A673 (cell line): ENCODE results near the gene CLSTN1. TPM values are rescaled to one million over a fixed set of nuclear protein-coding genes. Genes with fewer than 3 reads are reported as not detected.

Experiments
- BruUV-seq: library from RNA; stranded (reverse); fragments of 400-500 nt; replicated peaks from 2 replicates; lab custom pipeline; 2021; lab: Mats Ljungman, UMichigan
- CTCF ChIA-PET: fragments of 300-600 bp; sonication (Branson Sonifier 250); formaldehyde crosslinking; loops from one replicate; lab custom pipeline; 2022; ENCODE audit warnings: antibody characterized with exemption; lab: Charles Lee
- POLR2A ChIA-PET: fragments of 300-600 bp; sonication (Branson Sonifier 250); formaldehyde crosslinking; loops from one replicate; lab custom pipeline; 2022; ENCODE audit warnings: antibody characterized with exemption; ENCODE audit not compliant: low non-redundant PET; lab: Charles Lee
- DNase-seq: peaks from one replicate; pipeline ENCODE4 v3.0.0-alpha.2; 2015; ENCODE audit warnings: low spot score
- H3K27ac ChIP-seq: fragments of 200-600 bp; sonication (generic); 2 replicates; pipeline ENCODE4 v1.5.1; 2016; ENCODE audit warnings: mixed run types, low read depth, mild to moderate bottlenecking, mixed read lengths, antibody characterized with exemption, low read length; ENCODE audit not compliant: poor library complexity, severe bottlenecking
- H3K27me3 ChIP-seq: fragments of 200-600 bp; sonication (generic); replicated peaks from 2 replicates; pipeline ENCODE4 v1.6.1; 2017; ENCODE audit warnings: mixed run types, low read depth, mild to moderate bottlenecking, mixed read lengths, antibody characterized with exemption, low read length; ENCODE audit not compliant: insufficient read depth, poor library complexity
- H3K36me3 ChIP-seq: fragments of 200-600 bp; sonication (generic); 2 replicates; pipeline ENCODE4 v1.6.1; 2016; ENCODE audit warnings: mixed run types, mild to moderate bottlenecking, mixed read lengths, antibody characterized with exemption, low read length; ENCODE audit not compliant: insufficient read depth, poor library complexity, severe bottlenecking
- H3K4me1 ChIP-seq: fragments of 200-600 bp; sonication (generic); 2 replicates; pipeline ENCODE4 v1.6.1; 2017; ENCODE audit warnings: mixed run types, mild to moderate bottlenecking, mixed read lengths, antibody characterized with exemption, low read length; ENCODE audit not compliant: insufficient read depth, poor library complexity, severe bottlenecking
- H3K4me3 ChIP-seq: fragments of 200-600 bp; sonication (generic); 2 replicates; pipeline ENCODE4 v1.5.1; 2016; ENCODE audit warnings: low read depth, mixed run types, mild to moderate bottlenecking, mixed read lengths, low read length; ENCODE audit not compliant: poor library complexity, severe bottlenecking
- H3K9me3 ChIP-seq: fragments of 200-600 bp; sonication (generic); 2 replicates; pipeline ENCODE4 v1.6.1; 2016; ENCODE audit warnings: mixed run types, low read depth, mild to moderate bottlenecking, mixed read lengths, antibody characterized with exemption, low read length; ENCODE audit not compliant: poor library complexity, severe bottlenecking
- EZH2 ChIP-seq: fragments of 200-600 bp; sonication (generic); IDR thresholded peaks from 2 replicates; pipeline ENCODE4 v1.6.1; 2017; ENCODE audit warnings: borderline replicate concordance, low read depth, mild to moderate bottlenecking, mixed read lengths, antibody characterized with exemption, low read length; ENCODE audit not compliant: poor library complexity, severe bottlenecking
- intact Hi-C: fragments of 100-400 bp; cut with micrococcal nuclease; formaldehyde crosslinking; loops from one replicate; pipeline ENCODE4 v1.10.0; 2022; ENCODE audit not compliant: unreplicated experiment
- total RNA-seq: library from RNA; stranded (reverse); gene quantifications from 2 replicates; pipeline ENCODE4 v1.2.3, GENCODE V29; 2021
- TF ChIP-seq, protein P1 (sequence below): fragments of 300-800, 200-600 bp; sonication (generic); conservative IDR thresholded peaks from 2 replicates; pipeline ENCODE4 v1.5.1; 2017; ENCODE audit warnings: low read depth, mild to moderate bottlenecking, antibody characterized with exemption, low read length, moderate library complexity, mixed read lengths

Gene CLSTN1
- total RNA-seq, 1 experiment from 2014 or later, result 77.4 TPM

DNA sequence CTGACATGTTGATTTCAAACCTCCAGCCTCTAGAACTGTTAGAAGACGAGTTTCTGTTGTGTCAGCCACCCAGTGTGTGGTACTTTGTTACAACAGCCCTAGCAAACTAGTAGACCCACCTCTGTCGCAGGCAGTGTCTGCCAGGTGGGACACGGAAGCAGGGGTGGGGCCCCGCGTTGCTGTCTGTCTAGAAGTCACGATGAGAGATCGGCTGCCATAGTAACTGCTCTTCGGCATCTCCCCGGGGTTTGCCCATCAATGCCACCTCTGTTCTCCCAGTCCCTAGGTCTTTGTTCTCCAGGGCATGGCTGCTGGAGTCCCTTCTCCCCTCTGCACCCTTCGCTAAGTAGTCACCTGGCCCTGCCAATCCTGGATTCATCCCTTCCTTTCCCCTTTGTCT, 15.2 kb upstream of the CLSTN1 start:
- DNase-seq, result no peak
- peaks cover 48% of the 10 kb centered on the region for H3K4me1 ChIP-seq
- no peaks in the 10 kb centered on the region for H3K27me3 ChIP-seq
- CTCF ChIA-PET, result no interaction called here
- BruUV-seq, result no TSS peak
- H3K4me3 ChIP-seq, result no peak overlapping the region
- H3K9me3 ChIP-seq, result no peaks in the 10 kb centered on the region
- H3K36me3 ChIP-seq, result no peaks in the 10 kb centered on the region
- no peak overlapping the region for H3K27ac ChIP-seq
- TF ChIP-seq, protein P1, sequence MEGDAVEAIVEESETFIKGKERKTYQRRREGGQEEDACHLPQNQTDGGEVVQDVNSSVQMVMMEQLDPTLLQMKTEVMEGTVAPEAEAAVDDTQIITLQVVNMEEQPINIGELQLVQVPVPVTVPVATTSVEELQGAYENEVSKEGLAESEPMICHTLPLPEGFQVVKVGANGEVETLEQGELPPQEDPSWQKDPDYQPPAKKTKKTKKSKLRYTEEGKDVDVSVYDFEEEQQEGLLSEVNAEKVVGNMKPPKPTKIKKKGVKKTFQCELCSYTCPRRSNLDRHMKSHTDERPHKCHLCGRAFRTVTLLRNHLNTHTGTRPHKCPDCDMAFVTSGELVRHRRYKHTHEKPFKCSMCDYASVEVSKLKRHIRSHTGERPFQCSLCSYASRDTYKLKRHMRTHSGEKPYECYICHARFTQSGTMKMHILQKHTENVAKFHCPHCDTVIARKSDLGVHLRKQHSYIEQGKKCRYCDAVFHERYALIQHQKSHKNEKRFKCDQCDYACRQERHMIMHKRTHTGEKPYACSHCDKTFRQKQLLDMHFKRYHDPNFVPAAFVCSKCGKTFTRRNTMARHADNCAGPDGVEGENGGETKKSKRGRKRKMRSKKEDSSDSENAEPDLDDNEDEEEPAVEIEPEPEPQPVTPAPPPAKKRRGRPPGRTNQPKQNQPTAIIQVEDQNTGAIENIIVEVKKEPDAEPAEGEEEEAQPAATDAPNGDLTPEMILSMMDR, result no peak
- no peak for TF ChIP-seq EZH2
- POLR2A ChIA-PET, result no interaction called here
- intact Hi-C loops, result no loop called here

DNA sequence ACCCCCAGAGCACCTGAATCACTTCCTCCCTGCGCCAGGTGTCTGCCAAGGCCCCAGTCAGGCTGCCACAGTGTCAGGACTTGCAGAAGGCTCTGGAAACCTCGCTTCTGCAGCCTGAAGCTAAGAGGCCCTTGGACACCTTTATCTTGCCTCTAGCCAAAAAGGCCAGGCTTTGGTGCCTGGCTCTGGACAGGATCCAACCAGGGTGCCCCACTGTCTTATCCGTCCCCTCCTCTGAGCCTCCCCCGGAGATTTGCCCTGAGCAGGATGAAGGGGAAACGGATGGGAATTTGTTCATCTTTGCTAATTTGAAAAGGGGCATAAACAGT, 12.8 kb upstream of the CLSTN1 start:
- H3K9me3 ChIP-seq, result no peaks in the 10 kb centered on the region
- intact Hi-C loops, result no loop called here
- peaks cover 27% of the 10 kb centered on the region for H3K4me1 ChIP-seq
- ChIA-PET POLR2A (no interaction called here), CTCF (interaction anchor here (0.8 kb wide), 1 partner anchor 10 kb away, joined by 3 read pairs; no protein-coding TSS in a partner anchor)
- TF ChIP-seq EZH2, result no peak
- TF ChIP-seq, protein P1, result no peak
- no peaks in the 10 kb centered on the region for H3K36me3 ChIP-seq
- H3K27ac ChIP-seq, result no peak overlapping the region
- no TSS peak for BruUV-seq
- DNase-seq, result no peak
- H3K4me3 ChIP-seq, result no peak overlapping the region
- H3K27me3 ChIP-seq, result no peaks in the 10 kb centered on the region

DNA sequence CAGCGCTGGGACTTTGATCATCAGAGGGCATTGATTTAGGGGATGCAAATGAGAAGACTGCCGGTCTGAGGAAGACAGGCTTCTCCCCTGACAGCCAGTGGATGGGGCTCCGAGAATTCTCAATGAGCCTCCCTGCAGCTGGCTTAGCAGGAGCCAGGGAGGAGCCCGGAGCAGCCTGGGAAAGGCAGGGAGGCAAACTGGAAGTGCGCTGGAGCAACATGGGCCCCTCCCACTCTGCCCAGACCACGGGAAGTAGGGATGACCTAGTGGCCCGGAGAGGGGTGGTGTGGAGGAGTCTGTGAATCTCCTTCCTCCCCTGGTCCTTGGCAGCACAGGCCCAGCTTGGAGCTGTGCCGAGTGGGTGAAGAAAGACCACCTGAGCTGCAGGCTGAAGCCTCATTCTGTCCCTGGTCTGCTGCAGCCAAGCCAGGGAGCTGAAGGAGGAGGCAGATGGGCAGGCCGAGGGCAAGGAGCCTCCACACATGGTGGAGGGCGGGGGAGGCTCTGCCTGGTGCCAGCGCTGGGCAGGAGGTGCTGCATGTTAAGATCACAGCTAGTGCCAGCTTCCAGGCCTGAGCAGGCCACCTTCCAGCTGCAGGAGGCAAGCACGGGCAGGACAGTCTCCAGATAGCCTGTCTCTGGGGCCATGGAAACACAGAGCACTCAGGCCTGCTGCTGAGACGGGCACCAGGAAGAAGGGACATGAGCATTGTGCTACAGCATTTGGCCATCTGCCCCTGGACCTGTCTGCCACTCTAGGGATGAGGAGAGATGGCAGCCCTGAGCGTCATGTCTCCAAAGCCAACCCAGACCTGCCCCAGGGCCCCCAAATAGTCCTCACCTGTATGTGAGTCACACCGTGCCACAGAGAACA, 12.2 kb upstream of the CLSTN1 start:
- ChIA-PET CTCF (no interaction called here), POLR2A (no interaction called here)
- no peak overlapping the region for H3K27ac ChIP-seq
- no peak for DNase-seq
- H3K9me3 ChIP-seq, result no peaks in the 10 kb centered on the region
- H3K27me3 ChIP-seq, result no peaks in the 10 kb centered on the region
- no peak overlapping the region for H3K4me3 ChIP-seq
- TF ChIP-seq EZH2, result no peak
- TF ChIP-seq, protein P1, result no peak
- intact Hi-C loops, result no loop called here
- H3K4me1 ChIP-seq, result peaks cover 26% of the 10 kb centered on the region
- H3K36me3 ChIP-seq, result no peaks in the 10 kb centered on the region
- no TSS peak for BruUV-seq
